Mesothelial cell of epicardium (in vitro differentiated cells): ENCODE results near the gene SLC44A1. TPM values are rescaled to one million over a fixed set of nuclear protein-coding genes. Genes with fewer than 3 reads are reported as not detected.

Source experiments
- DNase-seq, 2 experiments: peaks; one replicate each; pipeline ENCODE4 v3.0.0; 2021; ENCODE audit warnings: low spot score in 2 of 2; ENCODE audit not compliant: unreplicated experiment in 2 of 2
- H3K27ac Mint-ChIP-seq: 2 replicates; pipeline ENCODE4 v1.8.0; 2021; ENCODE audit warnings: mixed read lengths
- H3K27me3 Mint-ChIP-seq: 2 replicates; pipeline ENCODE4 v1.8.0; 2021; ENCODE audit warnings: low read depth, mixed read lengths
- H3K36me3 Mint-ChIP-seq: 2 replicates; pipeline ENCODE4 v1.8.0; 2021; ENCODE audit warnings: mixed read lengths
- H3K4me1 Mint-ChIP-seq: 2 replicates; pipeline ENCODE4 v1.8.0; 2021; ENCODE audit warnings: mixed read lengths
- H3K4me3 Mint-ChIP-seq: 2 replicates; pipeline ENCODE4 v1.8.0; 2021; ENCODE audit warnings: mild to moderate bottlenecking, moderate library complexity, mixed read lengths
- H3K9me3 Mint-ChIP-seq: 2 replicates; pipeline ENCODE4 v1.8.0; 2021; ENCODE audit warnings: mixed read lengths
- CTCF ChIP-seq: fragments of 200-600 bp; sonication (generic); IDR thresholded peaks from one replicate; pipeline ENCODE4 v1.5.0; 2021; ENCODE audit warnings: antibody characterized with exemption; ENCODE audit not compliant: unreplicated experiment
- total RNA-seq: library from RNA; stranded (reverse); gene quantifications from 3 replicates; pipeline ENCODE4 v1.2.1, GENCODE V29; 2021

Gene SLC44A1
- total RNA-seq, 1 donor from 2014 or later, result 49.0 TPM

GRCh38 chr9:105299190-105299854 lies 54.9 kb downstream of the SLC44A1 start:
- Mint-ChIP-seq H3K9me3 (peaks cover 7% of the 10 kb centered on the region), H3K27ac (no peak overlapping the region), H3K27me3 (no peaks in the 10 kb centered on the region), H3K4me1 (peaks cover 20% of the 10 kb centered on the region), H3K36me3 (peaks cover 26% of the 10 kb centered on the region), H3K4me3 (no peak overlapping the region)
- TF ChIP-seq CTCF, result no peak
- DNase-seq, result no peak

DNA sequence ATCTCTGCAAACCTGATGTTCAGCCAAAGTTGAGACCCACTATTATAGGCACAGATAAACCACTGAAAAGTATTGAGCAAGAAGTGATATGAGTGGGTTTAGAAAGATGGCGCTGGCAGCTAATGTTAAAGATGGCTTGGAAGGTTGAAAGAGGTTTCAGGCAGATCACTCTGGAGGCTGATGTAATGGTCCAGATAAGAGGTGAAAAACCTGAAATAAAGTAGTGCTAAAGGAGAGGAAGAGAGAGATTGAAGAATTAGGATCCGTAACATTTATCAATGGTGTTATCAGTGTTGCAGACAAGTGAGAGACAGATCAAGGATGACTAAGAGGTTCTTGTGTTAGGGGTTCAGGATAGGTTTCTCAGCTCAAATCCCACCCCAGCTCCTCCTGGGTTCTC lies 58.3 kb downstream of the SLC44A1 start:
- Mint-ChIP-seq H3K4me3 (no peak overlapping the region), H3K27me3 (no peaks in the 10 kb centered on the region), H3K9me3 (no peaks in the 10 kb centered on the region), H3K36me3 (peaks cover 20% of the 10 kb centered on the region), H3K4me1 (peaks cover 3% of the 10 kb centered on the region), H3K27ac (no peak overlapping the region)
- no peak for TF ChIP-seq CTCF
- DNase-seq, result no peak

DNA sequence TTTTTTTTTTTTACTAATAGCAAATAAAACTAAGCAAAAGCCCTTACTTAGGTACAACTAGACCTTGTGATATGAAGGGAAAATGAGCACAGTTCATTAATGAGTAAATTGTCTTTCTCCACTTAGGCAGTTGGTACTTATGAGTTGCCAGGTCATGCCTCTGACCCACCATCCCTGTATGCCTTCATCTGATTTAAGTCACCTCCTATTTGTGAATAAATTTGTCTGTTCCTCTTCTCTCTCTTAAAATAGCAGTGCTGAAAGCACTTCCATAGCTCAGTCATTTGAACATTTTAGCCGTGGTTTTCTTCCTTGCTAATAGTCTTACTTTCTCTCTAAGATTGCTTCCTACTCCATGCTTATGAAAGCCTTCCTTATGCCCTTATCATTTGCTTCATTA lies 61.4 kb downstream of the SLC44A1 start:
- Mint-ChIP-seq H3K27me3 (no peaks in the 10 kb centered on the region), H3K36me3 (peaks cover 9% of the 10 kb centered on the region), H3K27ac (peak overlapping the region; percentile 0), H3K4me1 (peaks cover 3% of the 10 kb centered on the region), H3K4me3 (no peak overlapping the region), H3K9me3 (no peaks in the 10 kb centered on the region)
- TF ChIP-seq CTCF, result no peak
- no peak for DNase-seq

- no peak for TF ChIP-seq CTCF
- Mint-ChIP-seq H3K4me3 (no peak overlapping the region), H3K9me3 (no peaks in the 10 kb centered on the region), H3K4me1 (peaks cover 6% of the 10 kb centered on the region), H3K27me3 (no peaks in the 10 kb centered on the region), H3K27ac (no peak overlapping the region), H3K36me3 (peaks cover 9% of the 10 kb centered on the region)
- DNase-seq, result no peak
These were observed 62.1 kb downstream of the SLC44A1 start for GRCh38 chr9:105306351-105307140.

DNA sequence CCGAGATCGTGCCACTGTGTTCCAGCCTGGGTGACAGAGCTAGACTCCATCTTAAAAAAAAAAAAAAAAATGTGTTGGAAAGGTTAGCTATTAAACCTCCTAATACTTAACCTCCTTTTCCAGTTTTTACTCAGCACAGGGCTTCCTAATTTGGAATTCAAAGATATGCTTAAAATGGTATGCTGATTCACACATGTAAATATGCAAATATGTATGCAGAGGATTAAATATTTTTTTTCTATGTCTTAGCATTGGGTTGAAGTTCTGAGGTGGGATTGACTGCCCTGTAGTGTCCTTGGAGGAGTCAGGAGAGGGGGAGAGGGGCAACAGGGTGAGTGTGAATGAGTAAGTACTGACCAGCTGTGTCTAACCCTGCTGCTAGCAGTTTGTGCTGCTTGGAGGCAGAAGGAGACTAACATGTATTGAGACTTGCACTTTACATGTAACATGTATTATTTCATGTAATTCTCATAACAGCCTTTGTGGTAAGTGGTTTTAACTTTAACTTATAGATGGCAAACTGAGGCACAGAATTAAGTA lies 63.2 kb downstream of the SLC44A1 start:
- H3K27ac Mint-ChIP-seq, result no peak overlapping the region
- TF ChIP-seq CTCF, result no peak

More for the DNA sequence above, 63.2 kb downstream of the SLC44A1 start:
- H3K9me3 Mint-ChIP-seq, result no peaks in the 10 kb centered on the region
- DNase-seq, result no peak
- no peaks in the 10 kb centered on the region for H3K27me3 Mint-ChIP-seq
- H3K4me3 Mint-ChIP-seq, result no peak overlapping the region
- H3K4me1 Mint-ChIP-seq, result peaks cover 12% of the 10 kb centered on the region
- H3K36me3 Mint-ChIP-seq, result peaks cover 8% of the 10 kb centered on the region
